GM19467 (cell line): ENCODE results near the gene TPGS1.

Source experiments
- ATAC-seq: cut with Tn5 transposase; IDR thresholded peaks from one replicate; pipeline ENCODE4 v1.9.1; 2021; ENCODE audit warnings: mild to moderate bottlenecking, moderate library complexity; ENCODE audit not compliant: unreplicated experiment

TPGS1 gene

DNA sequence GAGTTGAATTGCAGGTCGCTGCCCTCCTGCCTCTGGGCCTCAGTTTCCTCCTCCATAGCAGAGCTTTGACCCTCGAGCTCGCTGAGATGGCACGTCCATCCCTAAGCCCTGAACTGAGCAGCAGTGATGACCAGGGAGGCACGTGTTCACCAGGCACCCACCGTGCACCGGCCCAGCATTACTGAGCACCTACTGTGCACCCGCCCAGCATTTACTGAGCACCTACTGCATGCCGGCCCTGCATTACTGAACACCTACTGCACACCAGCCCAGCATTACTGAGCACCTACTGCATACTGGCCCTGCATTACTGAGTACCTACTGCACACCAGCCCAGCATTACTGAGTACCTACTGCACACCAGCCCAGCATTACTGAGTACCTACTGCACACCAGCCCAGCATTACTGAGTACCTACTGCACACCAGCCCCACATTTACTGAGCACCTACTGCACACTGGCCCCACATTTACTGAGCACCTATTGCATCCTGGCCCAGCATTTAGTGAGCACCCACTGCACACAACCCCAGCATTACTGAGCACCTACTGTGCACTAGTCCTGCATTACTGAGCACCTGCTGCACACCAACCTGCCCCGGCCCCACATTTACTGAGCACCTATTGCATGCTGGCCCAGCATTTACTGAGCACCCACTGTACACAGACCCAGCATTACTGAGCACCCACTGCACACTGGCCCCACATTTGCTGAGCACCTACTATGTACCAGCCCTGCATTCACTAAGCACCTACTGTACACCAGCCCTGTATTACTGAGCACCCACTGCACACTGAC is 6.3 kb downstream of the TPGS1 start:
- no peak for ATAC-seq

DNA sequence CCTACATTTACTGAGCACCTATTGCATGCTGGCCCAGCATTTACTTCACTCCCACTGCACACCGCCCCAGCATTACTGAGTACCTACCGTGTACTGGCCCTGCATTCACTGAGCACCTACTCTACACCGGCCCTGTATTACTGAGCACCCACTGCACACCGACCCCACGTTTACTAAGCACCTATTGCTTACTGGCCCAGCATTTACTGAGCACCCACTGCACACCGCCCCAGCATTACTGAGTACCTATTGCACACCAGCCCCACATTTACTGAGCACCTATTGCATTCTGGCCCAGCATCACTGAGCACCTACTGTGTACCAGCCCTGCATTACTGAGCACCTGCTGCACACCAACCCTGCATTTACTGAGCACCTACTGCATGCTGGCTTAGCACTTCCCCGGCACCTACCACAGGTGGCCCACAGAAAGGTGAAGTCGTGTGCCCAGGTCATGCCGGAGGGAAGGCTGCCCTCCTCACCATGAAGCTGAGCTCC is 6.9 kb downstream of the TPGS1 start:
- no peak for ATAC-seq

DNA sequence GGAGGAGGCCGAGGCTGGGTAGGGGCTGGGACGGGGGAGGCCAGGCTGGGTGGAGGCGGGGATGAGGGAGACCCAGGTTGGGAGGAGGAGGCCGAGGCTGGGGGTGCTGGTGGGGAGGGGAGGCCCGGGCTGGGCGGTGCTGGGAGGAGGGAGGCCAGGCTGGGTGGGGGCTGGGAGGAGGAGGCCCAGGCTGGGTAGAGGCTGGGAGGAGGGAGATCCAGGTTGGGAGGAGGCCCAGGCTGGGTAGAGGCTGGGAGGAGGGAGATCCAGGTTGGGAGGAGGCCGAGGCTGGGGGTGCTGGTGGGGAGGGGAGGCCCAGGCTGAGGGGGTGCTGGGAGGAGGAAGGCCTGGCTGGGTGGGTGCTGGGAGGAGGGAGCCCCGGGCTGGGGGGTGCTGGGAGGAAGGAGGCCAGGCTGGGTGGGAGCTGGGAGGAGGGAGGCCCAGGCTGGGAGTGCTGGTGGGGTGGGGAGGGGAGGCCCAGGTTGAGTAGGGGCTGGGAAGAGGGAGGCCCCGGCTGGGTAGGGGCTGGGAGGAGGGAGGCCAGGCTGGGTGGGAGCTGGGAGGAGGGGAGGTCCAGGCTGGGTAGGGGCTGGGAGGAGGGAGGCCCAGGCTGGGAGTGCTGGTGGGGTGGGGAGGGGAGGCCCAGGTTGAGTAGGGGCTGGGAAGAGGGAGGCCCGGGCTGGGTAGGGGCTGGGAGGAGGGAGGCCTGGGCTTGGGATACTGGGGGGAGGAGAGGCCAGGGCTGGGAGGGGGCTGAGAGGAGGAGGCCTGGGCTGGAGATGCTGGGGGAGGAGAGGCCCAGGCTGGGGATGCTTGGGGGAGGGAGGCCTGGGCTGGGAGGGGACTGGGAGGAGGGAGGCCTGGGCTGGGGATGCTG is 10.7 kb downstream of the TPGS1 start:
- ATAC-seq: no peak

DNA sequence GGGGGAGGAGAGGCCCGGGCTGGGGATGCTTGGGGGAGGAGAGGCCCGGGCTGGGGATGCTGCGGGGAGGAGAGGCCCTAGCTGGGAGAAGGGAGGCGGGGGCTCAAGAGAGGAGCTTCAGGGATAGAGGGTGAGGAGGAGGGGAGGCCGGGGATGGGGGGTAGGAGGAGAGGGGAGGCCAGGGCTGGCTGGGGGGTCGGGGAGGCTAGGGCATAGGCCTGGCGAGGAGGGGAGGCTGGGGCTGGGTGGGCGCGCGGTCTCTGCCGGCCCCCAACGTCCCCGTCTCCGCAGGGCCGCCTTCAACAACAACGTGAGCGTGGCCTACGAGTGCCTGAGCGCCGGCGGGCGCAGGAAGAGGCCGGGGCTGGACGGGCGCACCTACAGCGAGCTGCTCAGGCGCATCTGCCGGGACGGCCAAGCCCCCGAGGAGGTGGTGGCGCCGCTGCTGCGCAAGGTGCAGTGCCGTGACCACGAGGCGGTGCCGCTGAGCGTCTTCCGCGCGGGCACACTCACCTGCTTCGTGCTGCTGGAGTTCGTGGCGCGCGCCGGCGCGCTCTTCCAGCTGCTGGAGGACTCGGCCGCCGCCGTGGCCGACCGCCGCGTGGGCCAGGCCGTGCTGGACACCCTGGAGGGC is 11.4 kb downstream of the TPGS1 start:
- ATAC-seq: no peak

DNA sequence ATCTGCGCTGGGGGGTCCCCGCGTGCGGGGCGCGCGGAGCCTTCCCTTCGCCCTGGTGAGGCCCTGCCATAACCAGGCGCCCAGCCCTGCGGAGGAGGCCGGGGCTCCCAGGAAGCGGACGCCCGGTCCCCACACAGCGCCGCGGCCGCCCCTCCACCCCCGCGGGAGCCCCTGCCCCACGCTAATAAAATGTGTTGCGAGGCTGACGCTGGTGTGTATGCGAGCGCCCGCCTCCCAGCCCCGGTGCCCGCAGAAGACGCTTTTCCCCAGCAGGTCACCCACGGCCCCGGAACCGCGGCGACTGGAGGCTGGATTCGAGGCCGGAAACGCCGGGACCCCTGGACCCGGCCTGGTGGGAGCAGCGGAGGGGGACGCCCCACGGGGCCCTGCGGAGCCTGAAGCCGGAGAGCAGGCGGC is 12.2 kb downstream of the TPGS1 start:
- ATAC-seq: no peak

DNA sequence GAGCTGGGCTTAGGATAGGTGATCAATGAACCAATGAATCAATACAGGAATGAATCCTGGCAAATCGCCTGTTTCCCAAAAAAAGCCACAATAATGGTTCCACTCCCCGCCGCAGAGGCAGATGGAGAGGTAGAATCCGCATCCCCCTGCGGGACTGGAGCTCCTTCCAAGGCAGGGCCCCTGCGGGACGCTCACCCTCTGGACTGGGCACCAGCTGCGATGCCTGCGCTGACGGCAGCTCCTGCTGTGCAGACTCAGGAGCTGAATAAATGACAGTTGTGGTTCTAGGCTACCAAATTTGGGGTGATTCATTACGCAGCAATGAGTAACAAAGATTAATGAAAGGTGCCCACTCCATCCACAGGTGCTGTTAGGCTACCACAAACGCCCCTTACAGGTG is 15.4 kb downstream of the TPGS1 start:
- no peak for ATAC-seq

DNA sequence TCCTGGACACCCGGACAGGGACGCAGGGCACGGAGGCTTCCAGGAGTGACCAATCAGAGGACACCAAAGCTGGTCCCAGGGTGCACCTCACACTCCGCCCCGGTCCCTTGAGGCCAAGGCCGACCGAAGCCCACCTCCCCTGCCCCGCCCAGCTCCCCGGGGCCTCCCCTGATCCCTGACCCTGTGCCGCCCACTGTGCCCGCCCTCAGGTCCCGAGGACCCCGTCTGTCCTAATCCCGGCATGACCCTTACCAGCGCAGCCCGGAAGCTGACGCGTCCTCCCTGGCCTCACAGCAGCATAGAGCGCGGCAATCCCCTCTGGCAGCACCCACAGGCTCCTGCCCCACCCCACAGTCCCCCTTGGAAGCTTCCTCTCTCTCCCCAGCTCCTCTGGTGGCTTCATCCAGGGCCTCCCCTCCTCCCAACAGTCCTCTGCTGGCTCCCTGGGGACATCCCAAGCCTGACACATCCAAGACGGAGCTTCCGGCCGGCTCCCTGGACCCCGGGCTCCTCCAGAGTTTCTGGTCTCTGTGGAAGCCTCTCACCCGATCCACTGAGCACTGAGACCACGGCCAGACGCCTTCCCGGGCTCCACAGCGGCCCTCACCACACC is 16.9 kb downstream of the TPGS1 start:
- ATAC-seq: no peak

DNA sequence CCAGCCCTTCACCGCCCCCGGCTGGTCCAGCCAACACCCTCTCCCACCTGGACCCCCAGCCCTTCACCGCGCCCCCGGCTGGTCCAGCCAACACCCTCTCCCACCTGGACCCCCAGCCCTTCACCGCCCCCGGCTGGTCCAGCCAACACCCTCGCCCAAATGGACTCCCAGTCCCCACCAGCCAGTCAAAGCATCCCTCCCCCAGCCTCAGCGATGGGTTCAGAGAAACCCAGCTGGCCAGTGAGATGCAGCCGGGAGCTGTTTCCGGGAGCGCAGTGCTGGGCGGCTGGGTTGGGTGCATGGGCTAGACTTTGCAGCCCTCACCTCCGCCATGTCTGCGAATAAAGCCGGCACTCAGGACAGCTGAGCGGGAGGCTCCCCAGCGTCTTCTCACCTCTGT is 17.7 kb downstream of the TPGS1 start:
- no peak for ATAC-seq

DNA sequence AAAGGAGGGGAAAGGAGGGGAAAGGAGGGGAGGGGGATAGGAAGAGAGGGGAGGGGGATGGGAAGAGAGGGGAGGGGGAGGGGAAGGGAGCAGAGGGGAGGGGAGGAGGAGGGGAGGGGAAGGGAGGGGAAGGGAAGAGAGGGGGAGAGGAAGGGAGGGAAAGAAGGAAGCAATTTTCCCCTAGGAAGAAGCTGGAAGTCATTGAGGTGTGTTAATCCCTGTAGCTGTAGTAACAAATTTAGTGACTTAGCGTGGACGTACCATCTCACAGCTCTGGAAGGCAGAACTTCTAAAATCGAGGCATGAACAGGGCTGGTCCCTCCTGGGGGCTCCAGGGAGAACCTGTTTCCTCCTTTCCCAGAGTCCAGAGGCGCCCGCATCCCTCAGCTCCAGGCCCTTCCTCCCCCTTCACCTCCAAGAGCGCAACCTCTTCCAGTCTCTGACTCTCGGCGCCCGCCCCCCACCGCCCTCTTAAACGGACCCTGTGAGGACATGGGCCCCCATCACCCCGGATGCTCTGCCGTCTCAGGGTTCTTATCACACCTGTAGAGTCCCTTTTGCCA is 18.6 kb downstream of the TPGS1 start:
- no peak for ATAC-seq

DNA sequence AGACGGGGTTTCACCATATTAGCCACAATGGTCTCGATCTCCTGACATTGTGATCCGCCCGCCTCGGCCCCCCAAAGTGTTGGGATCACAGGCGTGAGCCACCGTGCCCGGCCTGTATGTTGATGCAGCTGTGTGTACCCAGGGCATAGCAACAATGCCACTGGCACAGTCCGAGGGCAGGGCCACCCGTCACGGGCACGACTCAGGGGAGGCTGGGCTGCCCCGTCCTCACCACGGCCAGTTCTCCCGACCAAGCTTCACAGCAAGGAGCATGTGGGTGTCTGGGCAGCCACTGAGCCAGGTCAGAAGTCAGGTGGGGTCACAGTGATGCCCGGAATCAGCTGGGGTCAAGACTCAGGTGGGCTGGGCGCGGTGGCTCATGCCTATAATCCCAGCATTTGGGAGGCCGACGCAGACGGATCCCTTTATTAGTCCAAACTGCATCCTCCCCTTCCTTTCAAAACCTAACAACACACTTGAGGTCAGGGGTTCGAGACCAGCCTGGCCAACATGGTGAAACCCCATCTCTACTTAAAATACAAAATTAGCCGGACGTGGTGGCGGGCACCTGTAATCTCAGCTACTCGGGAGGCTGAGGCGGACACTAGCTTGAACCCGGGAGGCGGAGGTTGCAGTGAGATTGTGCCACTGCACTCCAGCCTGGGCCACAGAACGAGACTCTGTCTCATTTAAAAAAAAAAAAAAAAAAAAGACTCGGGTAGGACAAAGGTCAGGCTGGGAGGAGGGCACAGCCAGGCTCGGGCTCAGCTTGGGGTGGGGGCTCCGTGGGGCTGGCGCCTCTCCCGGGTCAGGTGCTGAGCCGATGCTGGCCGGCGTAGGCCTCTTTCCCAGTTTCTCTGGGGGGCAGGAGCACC is 23.1 kb downstream of the TPGS1 start:
- ATAC-seq: no peak

DNA sequence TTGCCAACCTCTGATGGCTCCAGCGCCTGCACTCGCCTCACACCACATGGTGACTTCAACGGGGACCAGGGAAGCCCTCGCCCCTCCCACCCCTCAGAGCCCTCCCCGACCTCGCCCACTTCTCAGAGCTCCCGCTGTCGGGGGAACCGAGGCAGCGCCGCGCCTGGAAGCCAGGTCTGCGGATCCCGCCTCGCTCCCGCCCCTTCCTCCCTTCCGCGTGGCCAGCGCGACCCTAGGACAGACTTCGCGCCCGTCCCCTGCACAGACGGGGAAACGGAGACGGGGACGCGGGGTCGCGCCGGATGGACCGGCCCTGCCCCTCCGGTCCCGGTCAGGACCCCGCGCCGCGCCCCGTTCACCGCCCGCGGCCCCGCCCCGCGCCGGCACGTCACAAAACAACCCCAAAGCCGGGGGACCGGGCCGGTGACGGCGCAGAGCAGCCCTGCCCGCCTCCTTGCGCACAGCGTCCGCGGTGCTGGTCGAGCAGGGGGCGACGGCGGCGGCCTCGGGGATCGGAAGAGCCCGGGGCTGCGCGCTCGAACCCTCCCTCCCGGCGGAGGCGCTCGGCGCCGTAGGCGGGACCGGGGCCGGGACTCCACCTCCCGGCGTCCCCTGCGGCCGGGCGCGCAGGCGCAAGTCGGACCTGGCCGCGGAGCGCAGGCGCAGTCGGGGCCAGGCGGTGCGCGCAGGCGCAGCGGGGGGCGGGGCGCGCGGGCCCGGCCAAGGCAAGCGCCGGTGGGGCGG is 23.9 kb downstream of the TPGS1 start:
- ATAC-seq: peak; percentile 57

DNA sequence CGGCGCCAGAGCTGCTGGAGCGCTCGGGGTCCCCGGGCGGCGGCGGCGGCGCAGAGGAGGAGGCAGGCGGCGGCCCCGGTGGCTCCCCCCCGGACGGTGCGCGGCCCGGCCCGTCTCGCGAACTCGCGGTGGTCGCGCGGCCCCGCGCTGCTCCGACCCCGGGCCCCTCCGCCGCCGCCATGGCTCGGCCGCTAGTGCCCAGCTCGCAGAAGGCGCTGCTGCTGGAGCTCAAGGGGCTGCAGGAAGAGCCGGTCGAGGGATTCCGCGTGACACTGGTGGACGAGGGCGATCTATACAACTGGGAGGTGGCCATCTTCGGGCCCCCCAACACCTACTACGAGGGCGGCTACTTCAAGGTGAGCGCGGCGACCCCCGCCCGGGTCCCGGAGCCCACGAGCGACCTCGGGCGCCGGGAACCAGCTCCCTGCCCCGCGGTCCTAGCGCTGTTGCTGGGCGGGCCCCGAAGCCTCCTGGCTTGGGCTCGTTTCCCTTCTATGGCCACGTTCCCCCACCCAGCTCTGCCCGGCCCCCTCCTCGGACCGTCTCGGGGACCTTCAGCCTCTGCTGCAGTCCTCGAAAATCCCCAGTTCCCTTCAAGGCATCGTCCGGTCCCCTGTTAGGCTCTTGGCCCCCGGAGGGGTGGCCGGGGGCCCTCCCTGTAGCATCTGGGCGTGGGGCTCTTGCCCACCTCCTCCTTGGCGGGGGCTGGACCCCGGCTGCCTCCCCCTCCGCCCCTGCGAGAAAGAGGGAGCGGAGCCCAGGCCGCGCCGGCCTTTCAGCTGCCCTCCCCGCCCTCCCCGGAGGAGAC is 24.7 kb downstream of the TPGS1 start, which contains the start of gene CDC34:
CDC34 (plus strand) TSS at position 8 of the 808 bp plus-strand sequence; CDS start at position 180, 172 bp downstream.
- ATAC-seq: peak; percentile 20

DNA sequence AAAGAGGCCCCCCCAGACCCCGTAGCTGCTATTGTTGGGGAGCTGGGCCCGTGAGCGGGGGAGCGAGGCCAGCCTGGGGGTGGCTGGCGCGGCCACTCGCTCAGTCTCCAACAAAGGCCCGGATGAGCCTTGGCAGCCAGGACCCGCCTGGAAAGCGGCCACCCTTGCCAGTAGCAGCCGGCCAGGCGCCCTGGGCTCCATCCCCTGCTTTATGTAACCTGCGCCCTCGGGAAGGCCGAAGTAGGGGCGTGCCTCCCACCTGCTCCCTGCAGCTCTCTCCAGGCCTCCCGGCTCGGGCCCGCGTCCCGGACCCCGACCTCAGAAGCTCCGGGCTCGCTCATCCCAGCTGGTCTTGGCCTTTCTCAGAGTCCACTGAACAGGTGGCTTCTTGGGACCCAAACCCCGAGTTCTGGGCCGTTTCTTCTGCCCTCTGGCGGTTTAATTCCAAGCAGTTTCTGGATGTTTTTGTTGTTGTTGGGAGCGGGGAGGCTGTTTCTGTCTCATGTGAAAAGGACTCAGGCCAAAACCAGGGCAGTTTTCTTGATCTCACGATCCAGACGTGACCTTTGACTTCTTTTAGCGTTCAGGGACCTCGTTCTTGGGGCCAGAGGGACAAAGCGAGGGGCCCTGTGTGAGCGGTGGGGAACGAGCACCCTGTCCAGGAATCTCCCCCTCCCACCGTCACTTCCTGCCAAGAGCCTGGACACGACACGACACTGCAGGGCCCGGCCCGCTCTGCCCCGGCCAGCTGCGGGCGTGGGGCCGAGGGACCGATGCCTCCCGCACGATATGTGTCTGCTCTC is 25.5 kb downstream of the TPGS1 start:
- no peak for ATAC-seq

DNA sequence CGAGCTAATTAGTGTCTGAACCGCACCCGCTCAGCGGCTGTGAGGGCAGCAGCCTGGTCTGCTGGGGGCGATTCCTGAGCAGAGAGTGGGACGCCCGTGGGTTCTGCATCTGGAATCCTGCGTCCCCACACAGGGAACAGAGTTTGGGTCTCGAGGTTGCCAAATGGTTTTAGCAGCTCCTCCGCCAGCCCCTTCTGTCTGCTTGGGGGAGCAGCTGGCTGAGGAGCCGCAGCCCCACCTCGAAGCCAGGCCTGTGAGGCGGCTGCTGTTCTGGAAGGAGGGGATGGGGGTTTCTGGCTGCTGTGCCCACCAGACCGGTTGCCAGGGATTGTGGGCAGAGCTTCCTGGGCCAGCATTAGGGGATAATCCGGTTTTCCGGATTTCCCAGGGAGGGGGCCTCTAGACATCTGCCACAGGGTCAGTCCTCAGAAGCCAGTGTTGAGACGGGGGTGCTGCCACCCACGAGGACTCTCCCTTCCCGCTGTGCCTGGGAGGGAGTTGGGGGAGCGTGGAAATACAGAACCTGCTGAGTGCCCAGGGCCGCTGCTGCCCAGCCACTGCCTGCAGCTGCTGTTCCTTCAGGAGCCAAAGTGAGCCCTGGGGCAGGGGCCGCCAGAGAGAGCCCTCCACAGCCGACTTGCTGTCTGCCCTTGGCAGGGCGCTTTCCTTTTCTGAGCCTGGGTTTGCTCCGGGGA is 26.2 kb downstream of the TPGS1 start:
- no peak for ATAC-seq

DNA sequence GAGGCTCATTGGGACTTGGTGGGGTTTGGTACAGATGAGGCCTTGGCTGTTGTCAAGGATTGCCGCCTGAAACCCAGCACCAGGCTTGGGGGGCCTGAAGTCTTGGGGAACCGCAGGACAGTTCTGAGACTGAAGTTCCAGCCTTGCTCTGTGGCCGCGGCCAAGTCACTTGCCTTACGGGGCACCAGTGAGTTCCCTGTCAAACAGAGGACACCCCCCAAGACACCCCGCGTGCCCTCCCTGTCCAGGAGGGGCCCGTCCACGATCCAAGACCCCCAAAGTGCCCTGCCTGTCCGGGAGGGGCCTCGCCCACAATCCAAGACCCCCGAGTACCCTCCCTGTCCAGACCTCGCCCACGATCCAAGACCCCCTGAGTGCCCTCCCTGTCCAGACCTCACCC is 26.8 kb downstream of the TPGS1 start:
- no peak for ATAC-seq

DNA sequence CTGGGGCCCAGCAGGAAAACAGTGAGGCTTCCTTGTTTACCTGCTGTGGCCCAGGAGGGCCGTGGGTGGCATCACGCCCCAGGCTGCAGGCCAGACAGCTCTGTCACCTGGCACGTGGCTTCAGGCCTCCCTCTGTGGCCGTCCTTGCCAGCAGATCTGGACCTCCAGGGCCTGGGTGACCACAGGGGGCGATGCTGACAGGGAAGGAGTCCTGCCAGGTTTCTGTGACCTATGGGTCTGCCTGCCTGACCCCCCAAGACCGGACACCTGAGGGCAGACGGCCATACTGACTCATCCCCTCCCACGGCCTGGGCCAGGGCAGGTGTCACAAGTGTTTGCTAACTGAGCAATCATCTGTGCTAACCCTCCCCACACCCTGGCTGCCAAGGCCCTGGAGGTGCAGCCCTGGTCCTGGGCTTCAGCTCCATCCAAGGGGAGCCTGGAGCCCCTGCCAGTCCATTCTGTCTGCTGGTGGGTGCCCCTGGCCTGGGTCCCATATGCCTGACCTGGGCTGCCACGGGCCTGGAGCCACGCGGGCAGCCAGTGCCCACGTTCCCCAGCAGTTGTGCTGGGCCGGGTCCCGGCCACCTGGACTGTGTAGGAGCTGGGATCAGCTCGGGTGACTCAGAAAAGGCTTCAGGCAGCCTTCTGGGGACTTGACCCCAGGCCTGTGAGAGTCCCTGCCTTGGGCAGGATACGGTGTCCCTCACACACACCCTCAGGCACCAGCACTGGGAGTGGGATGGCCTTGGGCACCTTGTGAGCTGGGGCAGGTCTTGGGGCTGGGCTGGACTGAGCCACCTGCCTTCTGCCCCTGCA is 27.9 kb downstream of the TPGS1 start:
- ATAC-seq: no peak
